Urinary bladder (tissue), 4 donors: ENCODE data around the gene ZNF410. TPM values are rescaled to one million over a fixed set of nuclear protein-coding genes. Genes with fewer than 3 reads are reported as not detected.
A peak's percentile ranks its signal among the peaks of the same experiment; 100 is the strongest.

ENCODE experiments used
- DNase-seq: peaks from one replicate; pipeline ENCODE4 v3.0.0-alpha.2; 2015; ENCODE audit errors: extremely low spot score
- H3K27ac ChIP-seq: one replicate; pipeline ENCODE4 v1.5.1; 2013; ENCODE audit warnings: low read depth, mild to moderate bottlenecking, moderate library complexity
- H3K36me3 ChIP-seq: one replicate; pipeline ENCODE4 v1.6.1; 2013; ENCODE audit warnings: mild to moderate bottlenecking, moderate library complexity; ENCODE audit not compliant: insufficient read depth
- H3K4me1 ChIP-seq: one replicate; pipeline ENCODE4 v1.6.1; 2013; ENCODE audit warnings: mild to moderate bottlenecking, moderate library complexity; ENCODE audit not compliant: insufficient read depth
- H3K4me3 ChIP-seq: one replicate; pipeline ENCODE4 v1.5.1; 2013; ENCODE audit warnings: low read depth, low read length
- WGBS: extraction: QIAGEN DNeasy Blood & Tissue Kit; methylation state at CpG from one replicate; pipeline ENCODE4 v1.1.7; 2013; 5-methylcytosine and 5-hydroxymethylcytosine counted together
- polyA plus RNA-seq: library from polyadenylated mRNA; stranded (reverse); fragments of 200-250 nt; gene quantifications from one replicate; pipeline ENCODE4 v1.2.3, GENCODE V29; 2013
- small RNA-seq: library from RNA; depleted of rRNA; stranded (forward); fragments of <200 nt; gene quantifications from one replicate; pipeline ENCODE3, GENCODE V24; 2014
- total RNA-seq: library from RNA; depleted of rRNA; stranded (reverse); fragments of >200 nt; gene quantifications from one replicate; pipeline ENCODE4 v1.2.3, GENCODE V29; 2014
- donor health status: healthy with polysubstance abuse.
- donor health status: healthy.

The ZNF410 gene
- total and polyA plus RNA-seq, 2 donors = 32.9 to 75.4 TPM

GRCh38 chr14:73949752-73950734 is 63.4 kb downstream of the ZNF410 start, which contains the start of the genes COQ6 and FAM161B:
TSS of gene COQ6 (plus strand) at chr14:73950302. CDS start at chr14:73950333, 31 bp downstream.
TSS of gene FAM161B (minus strand) at chr14:73950094. CDS start at chr14:73950026, 68 bp downstream.
- WGBS = under 1% methylated on average over 70 of the region's 70 CpGs
- DNase-seq = peak; percentile 98
- H3K4me1 ChIP-seq = no peaks in the 10 kb centered on the region

GRCh38 chr14:73953731-73954130 is 67.1 kb downstream of the ZNF410 start:
- Histone ChIP-seq H3K4me3 (no peak overlapping the region), H3K27ac (no peak overlapping the region), H3K36me3 (peaks cover 10% of the 10 kb centered on the region), H3K4me1 (no peaks in the 10 kb centered on the region)
- WGBS = 80% methylated on average over 1 of the region's 1 CpG
- DNase-seq = no peak

More at GRCh38 chr14:73949752-73950734, 63.4 kb downstream of the ZNF410 start, which contains the start of the genes COQ6 and FAM161B:
- Histone ChIP-seq H3K27ac (peak within 1 kb of the TSS; percentile 92), H3K4me3 (peak within 1 kb of the TSS; percentile 69), H3K36me3 (no peaks in the 10 kb centered on the region)

- H3K27ac ChIP-seq = no peak overlapping the region
- H3K4me3 ChIP-seq = no peak overlapping the region
- H3K4me1 ChIP-seq = no peaks in the 10 kb centered on the region
- WGBS = 87% methylated on average over 5 of the region's 5 CpGs
- DNase-seq = no peak
- peaks cover 12% of the 10 kb centered on the region for H3K36me3 ChIP-seq
These were observed 69.0 kb downstream of the ZNF410 start for GRCh38 chr14:73955674-73956073.

- Histone ChIP-seq H3K27ac (no peak overlapping the region), H3K4me3 (no peak overlapping the region), H3K4me1 (no peaks in the 10 kb centered on the region), H3K36me3 (peaks cover 12% of the 10 kb centered on the region)
- no peak for DNase-seq
These were observed 71.9 kb downstream of the ZNF410 start for GRCh38 chr14:73958591-73958990.

- Histone ChIP-seq H3K4me3 (no peak overlapping the region), H3K4me1 (no peaks in the 10 kb centered on the region), H3K27ac (no peak overlapping the region), H3K36me3 (peaks cover 8% of the 10 kb centered on the region)
- DNase-seq = no peak
- 93% methylated on average over 12 of the region's 12 CpGs for WGBS
These were observed 74.5 kb downstream of the ZNF410 start for GRCh38 chr14:73961192-73961591.

- WGBS = 92% methylated on average over 4 of the region's 4 CpGs
- DNase-seq = no peak
- no peaks in the 10 kb centered on the region for H3K4me1 ChIP-seq
- no peak overlapping the region for H3K27ac ChIP-seq
- H3K36me3 ChIP-seq = no peaks in the 10 kb centered on the region
- H3K4me3 ChIP-seq = no peak overlapping the region
These were observed 78.6 kb downstream of the ZNF410 start for GRCh38 chr14:73965216-73965615.

- 65% methylated on average over 2 of the region's 2 CpGs for WGBS
- Histone ChIP-seq H3K27ac (no peak overlapping the region), H3K4me1 (no peaks in the 10 kb centered on the region), H3K4me3 (no peak overlapping the region), H3K36me3 (no peaks in the 10 kb centered on the region)
- DNase-seq = no peak
These were observed 82.2 kb downstream of the ZNF410 start for GRCh38 chr14:73968885-73969284.

GRCh38 chr14:73973497-73973896 is 86.8 kb downstream of the ZNF410 start:
- Histone ChIP-seq H3K27ac (no peak overlapping the region), H3K36me3 (peaks cover 2% of the 10 kb centered on the region), H3K4me3 (no peak overlapping the region), H3K4me1 (no peaks in the 10 kb centered on the region)
- DNase-seq = no peak
- 75% methylated on average over 2 of the region's 2 CpGs for WGBS

- 92% methylated on average over 6 of the region's 6 CpGs for WGBS
- DNase-seq = no peak
- Histone ChIP-seq H3K4me3 (no peak overlapping the region), H3K36me3 (peaks cover 2% of the 10 kb centered on the region), H3K27ac (no peak overlapping the region), H3K4me1 (no peaks in the 10 kb centered on the region)
These were observed 89.5 kb downstream of the ZNF410 start for GRCh38 chr14:73976125-73976524.

- no peak for DNase-seq
- H3K4me3 ChIP-seq = no peak overlapping the region
- WGBS = 31% methylated on average over 4 of the region's 4 CpGs
- peaks cover 2% of the 10 kb centered on the region for H3K36me3 ChIP-seq
- no peaks in the 10 kb centered on the region for H3K4me1 ChIP-seq
- H3K27ac ChIP-seq = no peak overlapping the region
These were observed 91.2 kb downstream of the ZNF410 start for GRCh38 chr14:73977896-73978295.

Small RNA genes lying within 50 kb of the gene (small RNA-seq; reads per million reads assigned to genes)
- gene AC005520.4 (not detected), gene RF00019 (not detected)

Other genes starting within 250 kb of the ZNF410 start
- 13.3 TPM for gene DNAL1, start 241.9 kb upstream of the ZNF410 start, total RNA-seq
- gene DNAL1, start 241.9 kb upstream of the ZNF410 start, polyA plus RNA-seq = 6.3 TPM
- 38.3 TPM for gene PNMA1, start 172.5 kb upstream of the ZNF410 start, total RNA-seq
- gene PNMA1, start 172.5 kb upstream of the ZNF410 start, polyA plus RNA-seq = 85.8 TPM
- gene PTGR2, start 35.0 kb upstream of the ZNF410 start, total RNA-seq = 13.3 TPM
- gene PTGR2, start 35.0 kb upstream of the ZNF410 start, polyA plus RNA-seq = 5.5 TPM
- 7.9 TPM for gene FAM161B, start 63.2 kb downstream of the ZNF410 start, total RNA-seq
- gene FAM161B, start 63.2 kb downstream of the ZNF410 start, polyA plus RNA-seq = 7.4 TPM
- 26.1 TPM for gene COQ6, start 63.4 kb downstream of the ZNF410 start, total RNA-seq
- 29.7 TPM for gene COQ6, start 63.4 kb downstream of the ZNF410 start, polyA plus RNA-seq
- gene ENTPD5, start 132.4 kb downstream of the ZNF410 start, total RNA-seq = 21.3 TPM
- 8.9 TPM for gene ENTPD5, start 132.4 kb downstream of the ZNF410 start, polyA plus RNA-seq
- gene BBOF1, start 132.5 kb downstream of the ZNF410 start, total RNA-seq = 23.9 TPM
- 7.5 TPM for gene BBOF1, start 132.5 kb downstream of the ZNF410 start, polyA plus RNA-seq
- 48.3 TPM for gene ALDH6A1, start 197.6 kb downstream of the ZNF410 start, total RNA-seq
- 24.8 TPM for gene ALDH6A1, start 197.6 kb downstream of the ZNF410 start, polyA plus RNA-seq
- 17.5 TPM for gene LIN52, start 198.1 kb downstream of the ZNF410 start, total RNA-seq
- gene LIN52, start 198.1 kb downstream of the ZNF410 start, polyA plus RNA-seq = 11.8 TPM